HUDEP-2 (cell line): ENCODE data around the gene IRF4.

Source experiments
- DNase-seq, 76 experiments: peaks; one replicate each; lab custom pipeline; 2025; ENCODE audit not compliant: unreplicated experiment in 76 of 76; lab: John Stamatoyannopoulos, UW

Gene IRF4

GRCh38 chr6:379410-380181 lies 12.0 kb upstream of the IRF4 start:
- no peak for DNase-seq

GRCh38 chr6:380234-381218 lies 11.0 kb upstream of the IRF4 start:
- no peak for DNase-seq

GRCh38 chr6:381742-382461 lies 9.7 kb upstream of the IRF4 start:
- DNase-seq, result no peak

GRCh38 chr6:382883-383810 lies 8.4 kb upstream of the IRF4 start:
- DNase-seq, result no peak

- no peak for DNase-seq
Observed at GRCh38 chr6:383856-384255, 7.7 kb upstream of the IRF4 start.

GRCh38 chr6:384898-385297 lies 6.7 kb upstream of the IRF4 start:
- no peak for DNase-seq

- no peak for DNase-seq
Observed at GRCh38 chr6:385614-386013, 5.9 kb upstream of the IRF4 start.

- DNase-seq, result no peak
Observed at GRCh38 chr6:386688-387266, 4.8 kb upstream of the IRF4 start.

- DNase-seq, result no peak
Observed at GRCh38 chr6:387293-387741, 4.2 kb upstream of the IRF4 start.

- no peak for DNase-seq
Observed at GRCh38 chr6:388202-388903, 3.2 kb upstream of the IRF4 start.

- DNase-seq, result no peak
Observed at GRCh38 chr6:389143-389542, 2.4 kb upstream of the IRF4 start.

GRCh38 chr6:389622-390021 lies 1.9 kb upstream of the IRF4 start:
- DNase-seq, result no peak

- DNase-seq, result no peak
Observed at GRCh38 chr6:390914-391558, 516 bp upstream of the IRF4 start.

- DNase-seq, result no peak
Observed at GRCh38 chr6:392441-393390, 1.2 kb downstream of the IRF4 start.

- DNase-seq, result no peak
Observed at GRCh38 chr6:393391-394221, 2.1 kb downstream of the IRF4 start.

GRCh38 chr6:394641-395289 lies 3.2 kb downstream of the IRF4 start:
- DNase-seq, result no peak
